Endodermal cell (in vitro differentiated cells): ENCODE measurements around the gene GRK1. TPM values are rescaled to one million over a fixed set of nuclear protein-coding genes. Genes with fewer than 3 reads are reported as not detected.

Experiments used
- DNase-seq: peaks from one replicate; pipeline ENCODE4 v3.0.0-alpha.2; 2017
- H3K27ac ChIP-seq: 2 replicates; pipeline ENCODE4 v1.5.1; 2013; ENCODE audit warnings: mild to moderate bottlenecking, low read depth, low read length, moderate library complexity
- H3K27me3 ChIP-seq: 2 replicates; pipeline ENCODE4 v1.6.1; 2013; ENCODE audit warnings: mild to moderate bottlenecking, low read length, moderate library complexity; ENCODE audit not compliant: insufficient read depth, control insufficient read depth, poor library complexity, severe bottlenecking
- H3K36me3 ChIP-seq: 2 replicates; pipeline ENCODE4 v1.7.0; 2013; ENCODE audit warnings: mild to moderate bottlenecking, low read length, moderate library complexity; ENCODE audit not compliant: control insufficient read depth, insufficient read depth
- H3K4me1 ChIP-seq: one replicate; pipeline ENCODE4 v1.7.0; 2013; ENCODE audit warnings: low read length; ENCODE audit not compliant: control insufficient read depth, insufficient read depth
- H3K4me3 ChIP-seq: 2 replicates; pipeline ENCODE4 v1.5.1; 2013; ENCODE audit warnings: mild to moderate bottlenecking, low read length, moderate library complexity
- H3K9ac ChIP-seq: 2 replicates; pipeline ENCODE4 v1.6.1; 2013; ENCODE audit warnings: mild to moderate bottlenecking, low read length, moderate library complexity; ENCODE audit not compliant: poor library complexity, severe bottlenecking; ENCODE audit errors: extremely low read depth
- H3K9me3 ChIP-seq: 2 replicates; pipeline ENCODE4 v1.6.1; 2013; ENCODE audit warnings: mild to moderate bottlenecking, low read length, moderate library complexity; ENCODE audit not compliant: control insufficient read depth
- H3K27ac Mint-ChIP-seq: 2 replicates; pipeline ENCODE4 v1.8.0; 2020; ENCODE audit warnings: mixed read lengths
- H3K27me3 Mint-ChIP-seq: 2 replicates; pipeline ENCODE4 v1.8.0; 2021; ENCODE audit warnings: mild to moderate bottlenecking, mixed read lengths; ENCODE audit not compliant: insufficient read depth
- H3K36me3 Mint-ChIP-seq: 2 replicates; pipeline ENCODE4 v1.8.0; 2020; ENCODE audit warnings: low read depth, mixed read lengths
- H3K4me1 Mint-ChIP-seq: 2 replicates; pipeline ENCODE4 v1.8.0; 2020; ENCODE audit warnings: mixed read lengths
- H3K4me3 Mint-ChIP-seq: 2 replicates; pipeline ENCODE4 v1.8.0; 2020; ENCODE audit warnings: mild to moderate bottlenecking, moderate library complexity, mixed read lengths
- H3K9me3 Mint-ChIP-seq: 2 replicates; pipeline ENCODE4 v1.8.0; 2020; ENCODE audit warnings: mild to moderate bottlenecking, mixed read lengths
- CTCF ChIP-seq: fragments of 200-600 bp; sonication (generic); conservative IDR thresholded peaks from 2 replicates; pipeline ENCODE4 v1.5.0; 2021; ENCODE audit warnings: antibody characterized with exemption, mild to moderate bottlenecking
- WGBS, 2 experiments: methylation state at CpG; one replicate each; pipeline versions ENCODE4 v1.1.5 to v1.1.7; 2013; ENCODE audit warnings: missing lambda C conversion rate in 2 of 2, mixed read lengths in 1 of 2; ENCODE audit not compliant: insufficient coverage in 1 of 2, insufficient read length in 1 of 2; 5-methylcytosine and 5-hydroxymethylcytosine counted together
- total RNA-seq, 2 donors: library from RNA; stranded (reverse); fragmentation: NEBNext Ultra II Directional in 1 of 2; extraction: Animal tissue kit (Norgen Biotek cat#: 25700) in 1 of 2; gene quantifications; 2 replicates in 1 of 2; 3 replicates in 1 of 2; pipeline ENCODE4 v1.2.1, GENCODE V29; 2021

GRK1 gene
- total RNA-seq, 2 donors from 2014 or later: 1.7 to 2.5 TPM

GRCh38 chr13:113765564-113765910, 98.5 kb downstream of the GRK1 start:
- peak; percentile 34 for TF ChIP-seq CTCF
- no peak overlapping the region for H3K27ac Mint-ChIP-seq

GRCh38 chr13:113766035-113766800, 99.2 kb downstream of the GRK1 start:
- Mint-ChIP-seq H3K27me3 (peaks cover 12% of the 10 kb centered on the region), H3K9me3 (no peaks in the 10 kb centered on the region), H3K36me3 (no peaks in the 10 kb centered on the region), H3K4me1 (peaks cover 19% of the 10 kb centered on the region), H3K27ac (no peak overlapping the region), H3K4me3 (no peak overlapping the region)
- TF ChIP-seq CTCF: no peak
- no peaks in the 10 kb centered on the region for H3K4me1 ChIP-seq
- H3K9ac ChIP-seq: no peak overlapping the region
- WGBS, 2 experiments: 89 to 92% methylated on average over 23 to 30 of the region's 30 CpGs
- peak; percentile 38 for DNase-seq
- peaks cover 10% of the 10 kb centered on the region for H3K27me3 ChIP-seq
- H3K4me3 ChIP-seq: no peak overlapping the region
- H3K27ac ChIP-seq: no peak overlapping the region
- no peaks in the 10 kb centered on the region for H3K36me3 ChIP-seq
- H3K9me3 ChIP-seq: no peaks in the 10 kb centered on the region

More at GRCh38 chr13:113765564-113765910, 98.5 kb downstream of the GRK1 start:
- peak; percentile 41 for DNase-seq
- no peak overlapping the region for H3K9ac ChIP-seq
- peaks cover 19% of the 10 kb centered on the region for H3K27me3 Mint-ChIP-seq
- H3K36me3 ChIP-seq: no peaks in the 10 kb centered on the region
- H3K4me1 ChIP-seq: no peaks in the 10 kb centered on the region
- H3K4me1 Mint-ChIP-seq: peaks cover 19% of the 10 kb centered on the region
- no peaks in the 10 kb centered on the region for H3K9me3 Mint-ChIP-seq
- 65 to 92% methylated on average over 2 to 4 of the region's 4 CpGs for WGBS, 2 experiments
- no peak overlapping the region for H3K4me3 ChIP-seq
- peaks cover 17% of the 10 kb centered on the region for H3K27me3 ChIP-seq
- H3K27ac ChIP-seq: no peak overlapping the region
- H3K9me3 ChIP-seq: no peaks in the 10 kb centered on the region
- H3K36me3 Mint-ChIP-seq: no peaks in the 10 kb centered on the region
- no peak overlapping the region for H3K4me3 Mint-ChIP-seq

GRCh38 chr13:113767366-113767765, 100.3 kb downstream of the GRK1 start:
- peaks cover 11% of the 10 kb centered on the region for H3K4me1 Mint-ChIP-seq
- no peak for TF ChIP-seq CTCF
- H3K9ac ChIP-seq: no peak overlapping the region
- H3K9me3 Mint-ChIP-seq: peaks cover 3% of the 10 kb centered on the region
- peaks cover 3% of the 10 kb centered on the region for H3K27me3 Mint-ChIP-seq
- no peak overlapping the region for H3K4me3 Mint-ChIP-seq
- 92 to 97% methylated on average over 2 of the region's 2 CpGs for WGBS, 2 experiments
- H3K36me3 ChIP-seq: no peaks in the 10 kb centered on the region
- no peaks in the 10 kb centered on the region for H3K9me3 ChIP-seq
- H3K4me1 ChIP-seq: no peaks in the 10 kb centered on the region
- peak; percentile 9 for DNase-seq
- no peaks in the 10 kb centered on the region for H3K36me3 Mint-ChIP-seq
- no peaks in the 10 kb centered on the region for H3K27me3 ChIP-seq
- no peak overlapping the region for H3K27ac ChIP-seq
- no peak overlapping the region for H3K4me3 ChIP-seq
- no peak overlapping the region for H3K27ac Mint-ChIP-seq
